ENCODE results near the gene TNFSF12. TPM values are rescaled to one million over a fixed set of nuclear protein-coding genes. Genes with fewer than 3 reads are reported as not detected.

TNFSF12 gene
- total RNA-seq, 1 donor from 2014 or later, result 3.4 TPM

GRCh38 chr17:7579834-7580603 is 31.2 kb downstream of the TNFSF12 start:
- H3K4me1 ChIP-seq (ENCODE audit: insufficient read depth, low read length), result peaks cover 46% of the 10 kb centered on the region
- Mint-ChIP-seq H3K9me3 (ENCODE audit: unreplicated experiment) (no peaks in the 10 kb centered on the region), H3K36me3 (ENCODE audit: low read depth, unreplicated experiment) (peaks cover 42% of the 10 kb centered on the region), H3K4me3 (ENCODE audit: unreplicated experiment) (peak overlapping the region; percentile 30), H3K27ac (ENCODE audit: unreplicated experiment) (peak overlapping the region; percentile 83), H3K27me3 (ENCODE audit: low read depth, unreplicated experiment) (no peaks in the 10 kb centered on the region), H3K4me1 (ENCODE audit: low read depth, unreplicated experiment) (peaks cover 55% of the 10 kb centered on the region)
- no peak for TF ChIP-seq EZH2 (IDR thresholded peaks at IDR 0.05; ENCODE audit: insufficient read depth, low read length)
- H3K9ac ChIP-seq (ENCODE audit: low read length), result peak overlapping the region; percentile 42
- H3K79me2 ChIP-seq (ENCODE audit: insufficient read depth, low read length), result peaks cover 69% of the 10 kb centered on the region
- no peak for FAIRE-seq
- H3K27ac ChIP-seq (ENCODE audit: low read depth, low read length), result peak overlapping the region; percentile 60
- no peaks in the 10 kb centered on the region for H3K27me3 ChIP-seq (ENCODE audit: insufficient read depth, low read length)
- no peak for DNase-seq (ENCODE audit: low read depth)
- peaks cover 38% of the 10 kb centered on the region for H3K36me3 ChIP-seq (ENCODE audit: insufficient read depth, low read length)
- no peaks in the 10 kb centered on the region for H3K9me3 ChIP-seq (ENCODE audit: insufficient read depth, low read depth, low read length)
- no peak overlapping the region for H2AFZ ChIP-seq (ENCODE audit: low read depth, low read length)
- peak overlapping the region; percentile 61 for H3K4me2 ChIP-seq (ENCODE audit: low read length)
- peaks cover 56% of the 10 kb centered on the region for H4K20me1 ChIP-seq (ENCODE audit: insufficient read depth, low read length)
- H3K4me3 ChIP-seq (ENCODE audit: insufficient read depth, low read depth, low read length), result no peak overlapping the region

DNA sequence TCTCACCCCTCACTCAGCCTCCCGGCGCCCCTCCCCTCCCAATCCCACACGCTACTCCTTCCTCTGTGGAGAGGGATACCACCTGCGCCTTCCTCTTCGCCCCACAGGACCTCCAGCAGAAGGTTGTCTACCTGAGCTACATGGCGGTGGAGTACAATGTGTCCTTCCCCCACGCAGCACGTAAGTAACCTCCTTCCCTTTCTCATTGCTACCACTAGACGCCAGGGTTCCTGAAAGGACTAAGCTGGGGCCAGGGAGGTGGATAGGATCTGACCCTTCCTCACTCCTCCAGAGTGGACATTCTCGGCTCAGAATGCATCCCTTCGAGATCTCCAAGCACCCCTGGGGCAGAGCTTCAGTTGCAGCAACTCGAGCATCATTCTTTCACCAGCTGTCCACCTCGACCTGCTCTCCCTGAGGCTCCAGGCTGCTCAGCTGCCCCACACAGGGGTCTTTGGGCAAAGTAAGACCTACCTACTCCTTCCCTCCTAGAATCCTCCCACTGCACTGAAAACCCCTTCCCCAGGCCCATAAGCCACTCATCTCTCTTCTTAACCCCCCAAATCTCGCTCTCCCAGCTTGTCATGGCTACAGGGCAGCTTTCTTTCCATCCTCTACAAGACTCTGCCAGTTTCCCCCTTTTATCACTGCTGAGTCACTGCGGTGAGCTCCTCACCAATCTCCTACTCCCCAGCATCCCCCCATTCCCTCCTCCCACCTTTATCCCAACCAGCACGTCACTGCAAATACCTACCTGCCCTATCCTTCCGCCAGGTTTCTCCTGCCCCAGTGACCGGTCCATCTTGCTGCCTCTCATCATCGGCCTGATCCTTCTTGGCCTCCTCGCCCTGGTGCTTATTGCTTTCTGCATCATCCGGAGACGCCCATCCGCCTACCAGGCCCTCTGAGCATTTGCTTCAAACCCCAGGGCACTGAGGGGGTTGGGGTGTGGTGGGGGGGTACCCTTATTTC is 32.0 kb downstream of the TNFSF12 start:
- no peak for TF ChIP-seq EZH2 (IDR thresholded peaks at IDR 0.05; ENCODE audit: insufficient read depth, low read length)
- TF ChIP-seq CTCF (IDR thresholded peaks at IDR 0.05; ENCODE audit: insufficient read depth, low read depth, low read length), result no peak
- peaks cover 49% of the 10 kb centered on the region for H3K4me1 Mint-ChIP-seq (ENCODE audit: low read depth, unreplicated experiment)

More for the DNA sequence above, 32.0 kb downstream of the TNFSF12 start:
- H3K9ac ChIP-seq (ENCODE audit: low read length), result no peak overlapping the region
- no peak overlapping the region for H3K27ac ChIP-seq (ENCODE audit: low read depth, low read length)
- H3K27me3 Mint-ChIP-seq (ENCODE audit: low read depth, unreplicated experiment), result no peaks in the 10 kb centered on the region
- peaks cover 43% of the 10 kb centered on the region for H3K36me3 Mint-ChIP-seq (ENCODE audit: low read depth, unreplicated experiment)
- H3K4me3 ChIP-seq (ENCODE audit: insufficient read depth, low read depth, low read length), result no peak overlapping the region
- no peaks in the 10 kb centered on the region for H3K9me3 ChIP-seq (ENCODE audit: insufficient read depth, low read depth, low read length)
- no peak for DNase-seq (ENCODE audit: low read depth)
- H4K20me1 ChIP-seq (ENCODE audit: insufficient read depth, low read length), result peaks cover 47% of the 10 kb centered on the region
- peaks cover 29% of the 10 kb centered on the region for H3K36me3 ChIP-seq (ENCODE audit: insufficient read depth, low read length)
- peak overlapping the region; percentile 83 for H3K27ac Mint-ChIP-seq (ENCODE audit: unreplicated experiment)
- H3K9me3 Mint-ChIP-seq (ENCODE audit: unreplicated experiment), result no peaks in the 10 kb centered on the region
- H3K4me2 ChIP-seq (ENCODE audit: low read length), result peak overlapping the region; percentile 61
- peak overlapping the region; percentile 37 for H3K4me3 Mint-ChIP-seq (ENCODE audit: unreplicated experiment)
- no peak overlapping the region for H2AFZ ChIP-seq (ENCODE audit: low read depth, low read length)
- H3K4me1 ChIP-seq (ENCODE audit: insufficient read depth, low read length), result peaks cover 38% of the 10 kb centered on the region
- no peaks in the 10 kb centered on the region for H3K27me3 ChIP-seq (ENCODE audit: insufficient read depth, low read length)
- H3K79me2 ChIP-seq (ENCODE audit: insufficient read depth, low read length), result peaks cover 69% of the 10 kb centered on the region
- no peak for FAIRE-seq
